ENCODE measurements around the gene NCOA3. TPM values are rescaled to one million over a fixed set of nuclear protein-coding genes. Genes with fewer than 3 reads are reported as not detected.

NCOA3 gene
- total RNA-seq, 1 donor from 2014 or later: 21.6 TPM

DNA sequence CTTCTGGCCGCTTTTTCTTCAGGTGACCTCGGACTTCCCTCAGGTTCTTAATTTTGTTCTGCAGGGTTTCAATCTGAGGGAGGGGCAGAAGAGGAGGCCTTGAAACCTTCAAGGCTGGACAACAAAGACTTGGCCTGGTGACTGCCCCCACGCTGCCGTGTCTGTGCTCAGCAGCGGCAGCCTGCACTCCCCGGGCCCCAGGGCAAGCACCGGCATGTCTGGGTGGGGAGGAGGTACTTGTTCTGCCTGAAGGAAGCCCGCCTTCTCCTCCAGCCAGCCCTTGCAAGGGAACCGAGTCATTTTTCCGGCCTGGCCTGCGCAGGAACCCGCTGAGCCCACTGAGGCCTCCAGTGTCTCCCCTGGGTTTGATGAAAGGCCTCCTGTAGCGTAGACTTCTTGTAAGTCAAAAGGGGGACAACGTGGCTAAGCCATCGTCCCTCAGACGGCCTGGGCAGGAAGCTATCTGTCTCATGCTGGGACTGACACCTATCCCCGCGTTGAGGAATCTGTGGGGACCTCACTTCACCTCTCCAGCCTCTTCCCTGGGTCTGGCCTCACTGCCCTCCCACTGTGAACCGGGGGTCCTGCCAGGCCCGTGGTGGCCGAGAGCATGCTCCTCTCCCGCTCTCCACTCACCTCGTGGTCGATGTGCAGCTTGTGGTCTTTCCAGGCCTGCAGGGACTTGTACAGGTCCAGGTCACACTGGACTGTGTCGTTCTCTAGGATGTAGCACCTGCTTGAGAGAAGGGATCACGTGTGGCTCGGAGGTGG lies 163.7 kb downstream of the NCOA3 start:
- ATAC-seq: no peak
- peak; percentile 35 for DNase-seq (ENCODE audit: missing footprints)
- intact Hi-C loops (cut with DNase I): no loop called here

DNA sequence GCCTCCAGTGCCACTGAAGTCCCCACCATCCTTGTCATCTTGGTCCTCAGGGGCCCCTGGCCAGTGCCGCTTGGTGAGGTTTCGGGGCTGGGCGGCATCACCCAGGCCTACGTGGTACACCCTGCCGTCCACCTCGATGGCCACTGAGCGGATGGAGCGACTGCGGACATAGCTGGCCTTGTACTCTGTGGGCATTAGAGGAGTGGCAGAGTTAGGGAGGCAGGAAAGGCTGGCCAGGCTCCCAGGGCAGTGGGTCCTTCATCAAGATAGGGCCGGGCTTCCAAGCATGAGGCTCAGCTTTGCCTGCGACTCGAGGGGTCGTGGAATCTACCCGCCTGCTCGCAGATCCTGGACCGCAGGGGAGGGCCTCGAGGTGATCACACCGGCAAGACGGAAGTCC lies 164.6 kb downstream of the NCOA3 start:
- intact Hi-C loops (cut with DNase I): no loop called here
- ATAC-seq: no peak
- DNase-seq (ENCODE audit: missing footprints): no peak

DNA sequence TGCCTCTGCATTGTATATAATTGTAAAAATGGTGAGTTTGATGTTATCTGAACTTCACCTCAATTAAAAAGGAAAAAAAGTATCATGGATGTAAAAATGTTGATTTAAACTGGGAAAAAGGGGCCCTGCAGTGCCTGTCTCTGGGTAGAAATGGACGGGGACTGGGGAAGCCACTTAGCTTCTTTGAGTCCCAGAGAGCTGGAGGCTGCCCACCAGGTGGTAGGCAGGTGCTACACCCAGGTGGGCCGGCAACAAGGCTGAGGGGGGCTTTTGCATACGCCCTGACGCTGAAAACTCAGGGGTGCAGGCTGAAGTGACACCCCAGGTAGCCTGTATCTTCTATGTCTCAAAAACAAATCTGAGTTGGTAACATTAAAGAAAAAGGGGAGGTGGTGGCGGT lies 165.4 kb downstream of the NCOA3 start:
- intact Hi-C loops (cut with DNase I): no loop called here
- no peak for DNase-seq (ENCODE audit: missing footprints)
- no peak for ATAC-seq

DNA sequence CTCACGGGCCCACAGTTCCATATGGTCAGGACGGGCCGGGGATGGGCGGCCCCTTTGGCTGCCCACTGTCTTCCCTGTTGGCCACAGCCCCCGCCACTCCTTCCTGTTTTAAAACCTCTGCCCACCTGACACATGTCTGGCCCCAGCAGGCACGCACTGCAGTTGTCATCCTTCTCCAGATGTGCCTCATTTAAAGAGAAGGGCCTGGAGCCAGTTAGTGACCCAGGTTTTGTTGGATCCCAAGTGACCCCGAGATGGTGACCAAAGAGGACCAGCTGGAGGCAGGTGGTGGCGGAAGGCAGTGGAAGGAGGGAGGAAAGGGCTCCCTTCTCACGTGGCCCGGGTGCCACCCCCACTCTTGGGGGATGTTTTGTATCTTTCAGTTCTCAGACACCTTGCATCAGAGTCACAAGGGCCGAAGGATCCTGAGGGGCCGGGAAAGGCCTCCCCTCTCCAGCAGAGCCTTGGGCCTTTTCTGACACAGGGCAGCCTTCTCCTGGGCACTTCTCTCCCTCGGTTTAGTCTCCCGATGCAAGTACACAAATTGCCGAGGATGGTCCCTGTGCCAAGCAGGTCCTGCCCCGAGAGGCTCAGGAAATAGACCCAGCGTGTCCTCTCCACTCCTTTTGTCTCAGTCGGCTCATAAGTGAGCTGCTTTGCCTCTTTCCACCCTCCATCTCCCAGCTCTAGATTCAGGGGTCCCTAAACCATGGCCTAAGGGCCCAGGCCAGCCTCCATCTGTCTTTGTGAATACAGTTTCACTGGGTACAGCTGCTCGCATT lies 166.0 kb downstream of the NCOA3 start:
- DNase-seq (ENCODE audit: missing footprints) (no peak), ATAC-seq (no peak)
- intact Hi-C loops (cut with DNase I): no loop called here

DNA sequence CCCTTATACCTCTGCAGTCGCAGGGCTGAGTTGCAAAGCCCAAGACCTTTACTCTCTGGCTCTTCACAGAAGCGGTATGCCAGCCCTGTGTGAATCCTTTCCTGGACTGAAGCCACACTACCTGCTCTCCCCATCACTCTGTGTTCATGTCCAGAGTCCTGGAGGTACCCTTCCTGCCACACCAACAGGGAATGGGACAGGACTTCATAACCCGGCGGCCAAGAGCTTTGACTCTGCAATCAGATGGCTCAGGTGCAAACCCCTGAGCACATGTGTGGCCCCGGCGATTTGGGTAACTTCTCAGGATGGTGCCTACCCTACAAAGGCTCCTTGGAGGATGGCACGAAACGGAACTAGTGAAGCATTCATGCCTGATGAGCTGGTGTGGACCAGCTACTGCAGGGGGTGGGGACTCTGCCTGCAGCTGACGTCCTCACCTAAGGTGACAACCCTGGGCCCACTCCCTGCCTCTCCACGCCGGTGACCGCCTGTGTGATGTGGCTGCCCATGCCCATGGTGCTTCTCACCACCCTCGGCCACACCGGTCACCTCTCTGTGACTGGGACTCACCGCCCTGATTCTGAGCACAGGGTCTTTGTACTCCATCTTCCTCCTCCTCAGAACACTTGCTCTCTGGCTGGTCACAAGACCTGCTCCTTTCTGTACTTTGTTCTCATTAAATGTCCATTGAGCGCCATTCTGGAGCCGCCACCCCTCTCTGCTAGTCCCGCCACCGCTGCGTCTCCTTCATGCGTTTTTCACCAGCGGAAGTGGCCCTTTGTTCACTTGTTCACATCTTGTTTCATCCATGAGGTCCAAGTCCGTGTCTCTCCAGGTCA lies 166.8 kb downstream of the NCOA3 start:
- intact Hi-C loops (cut with DNase I): no loop called here
- ATAC-seq: no peak

DNA sequence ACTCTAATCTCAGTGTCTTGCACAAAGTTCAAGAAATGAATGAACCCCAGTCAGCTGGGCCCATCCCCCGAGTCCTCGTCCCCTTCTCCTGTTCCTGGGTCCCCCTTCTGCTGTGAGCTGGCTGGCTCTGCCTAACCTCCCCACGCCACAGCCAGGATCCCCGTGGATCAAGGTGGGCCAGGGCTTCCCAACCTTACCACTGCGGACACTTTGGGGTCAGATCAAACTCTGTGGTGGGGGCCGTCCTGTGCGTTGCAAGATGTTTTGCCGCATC lies 167.4 kb downstream of the NCOA3 start:
- ATAC-seq (no peak), DNase-seq (ENCODE audit: missing footprints) (no peak)
- intact Hi-C loops (cut with DNase I): no loop called here

More for the DNA sequence above, 166.8 kb downstream of the NCOA3 start:
- DNase-seq (ENCODE audit: missing footprints): no peak

DNA sequence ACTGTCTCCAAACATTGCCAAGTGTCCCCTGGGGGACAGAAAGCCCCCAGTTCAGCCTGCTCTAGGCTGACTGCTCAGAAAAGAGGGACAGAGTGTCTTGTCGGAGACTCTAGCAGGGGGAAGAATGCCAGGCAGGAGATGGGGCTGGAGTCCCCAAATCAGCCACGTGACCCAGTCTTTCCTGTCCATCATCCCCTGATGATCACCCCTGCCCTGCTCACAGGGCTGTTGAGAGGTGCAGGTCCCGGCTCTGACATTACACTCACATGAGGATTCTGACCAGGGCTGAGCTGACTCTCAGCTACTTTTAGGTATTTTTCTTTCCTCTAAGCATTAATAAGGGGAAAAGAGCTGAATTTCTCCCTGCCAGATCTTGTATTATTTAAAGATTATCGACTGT lies 167.8 kb downstream of the NCOA3 start:
- intact Hi-C loops (cut with DNase I): no loop called here
- ATAC-seq (no peak), DNase-seq (ENCODE audit: missing footprints) (no peak)

DNA sequence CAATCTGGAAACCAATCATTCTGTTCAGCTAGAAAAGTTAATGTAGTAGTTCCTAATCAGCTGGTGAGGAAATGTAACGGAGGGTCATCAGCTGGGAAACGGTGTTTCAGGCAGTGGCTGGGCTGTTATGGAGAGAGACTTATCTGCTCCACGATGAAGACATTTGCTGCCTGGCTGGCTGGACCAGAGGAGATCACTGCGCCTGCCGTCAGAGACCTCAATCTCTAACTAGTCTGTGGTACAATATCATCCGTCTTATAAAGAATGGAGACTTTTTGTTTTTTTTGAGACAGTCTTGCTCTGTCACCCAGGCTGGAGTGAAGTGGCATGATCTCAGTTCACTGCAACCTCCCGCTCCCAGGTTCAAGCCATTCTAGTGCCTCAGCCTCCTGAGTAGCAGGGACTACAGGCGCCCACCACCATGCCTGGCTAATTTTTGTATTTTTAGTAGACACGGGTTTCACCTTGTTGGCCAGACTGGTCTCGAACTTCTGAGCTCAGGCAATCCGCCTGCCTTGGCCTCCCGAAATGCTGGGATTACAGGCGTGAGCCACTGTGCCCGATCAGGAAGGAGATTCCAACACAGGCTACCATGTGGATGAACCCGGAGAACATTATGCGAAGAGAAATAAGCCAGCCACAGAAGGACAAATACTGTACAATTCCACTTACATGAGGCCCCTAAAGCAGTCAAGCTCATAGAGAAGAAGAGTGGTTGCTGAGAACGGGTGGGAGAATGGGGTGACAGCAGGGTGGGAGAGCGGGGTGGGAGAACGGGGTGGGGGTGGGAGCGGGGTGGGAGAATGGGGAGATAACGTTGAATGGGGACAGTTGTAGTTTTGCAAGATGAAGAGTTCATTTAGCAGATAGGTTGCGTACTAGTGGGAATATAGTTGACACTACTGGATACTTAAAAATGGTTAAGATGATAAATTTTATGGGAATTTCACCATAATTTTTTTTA lies 168.5 kb downstream of the NCOA3 start:
- DNase-seq (ENCODE audit: missing footprints): no peak
- no peak for ATAC-seq
- intact Hi-C loops (cut with DNase I): no loop called here

DNA sequence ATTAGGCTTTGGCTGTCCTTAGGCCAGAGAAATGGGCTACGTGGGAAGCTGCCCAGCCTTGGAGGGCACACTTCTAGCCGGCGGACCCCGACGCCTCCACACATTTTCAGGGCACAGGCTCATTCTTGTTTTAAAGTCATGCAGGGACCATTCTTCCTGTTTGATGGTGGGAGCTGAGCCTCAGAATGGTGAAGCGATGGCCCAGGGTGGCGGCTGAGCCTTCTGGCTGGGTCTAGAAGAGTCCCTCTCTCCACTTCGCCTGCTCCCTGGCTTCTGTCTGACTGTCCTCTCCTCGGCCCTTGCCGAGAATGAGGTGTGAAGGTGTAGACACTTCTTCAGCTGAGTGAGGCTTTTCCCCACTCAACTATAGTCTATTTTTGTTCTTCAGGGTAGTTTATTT lies 169.2 kb downstream of the NCOA3 start:
- no peak for ATAC-seq
- intact Hi-C loops (cut with DNase I): no loop called here
- DNase-seq (ENCODE audit: missing footprints): no peak

DNA sequence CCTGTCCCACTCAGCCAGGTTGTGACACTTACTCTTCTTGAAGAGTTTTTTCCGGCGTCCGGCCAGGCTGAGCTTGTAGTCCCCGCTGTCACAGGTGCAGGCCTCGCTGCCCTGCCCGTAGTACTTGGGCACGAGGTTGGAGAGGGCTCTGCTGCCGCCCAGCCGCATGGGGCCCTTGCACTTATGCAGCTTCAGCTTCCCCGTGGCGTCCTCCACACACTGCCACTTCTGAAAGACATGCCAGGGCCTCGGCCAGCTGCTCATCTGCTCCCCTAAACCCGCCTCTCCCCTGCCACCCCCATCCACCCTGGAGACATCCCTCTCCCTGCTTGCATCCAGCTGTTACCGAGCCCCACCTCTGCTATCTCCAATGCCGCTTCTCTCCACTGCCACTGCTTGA lies 170.5 kb downstream of the NCOA3 start:
- DNase-seq (ENCODE audit: missing footprints) (no peak), ATAC-seq (no peak)
- intact Hi-C loops (cut with DNase I): no loop called here

DNA sequence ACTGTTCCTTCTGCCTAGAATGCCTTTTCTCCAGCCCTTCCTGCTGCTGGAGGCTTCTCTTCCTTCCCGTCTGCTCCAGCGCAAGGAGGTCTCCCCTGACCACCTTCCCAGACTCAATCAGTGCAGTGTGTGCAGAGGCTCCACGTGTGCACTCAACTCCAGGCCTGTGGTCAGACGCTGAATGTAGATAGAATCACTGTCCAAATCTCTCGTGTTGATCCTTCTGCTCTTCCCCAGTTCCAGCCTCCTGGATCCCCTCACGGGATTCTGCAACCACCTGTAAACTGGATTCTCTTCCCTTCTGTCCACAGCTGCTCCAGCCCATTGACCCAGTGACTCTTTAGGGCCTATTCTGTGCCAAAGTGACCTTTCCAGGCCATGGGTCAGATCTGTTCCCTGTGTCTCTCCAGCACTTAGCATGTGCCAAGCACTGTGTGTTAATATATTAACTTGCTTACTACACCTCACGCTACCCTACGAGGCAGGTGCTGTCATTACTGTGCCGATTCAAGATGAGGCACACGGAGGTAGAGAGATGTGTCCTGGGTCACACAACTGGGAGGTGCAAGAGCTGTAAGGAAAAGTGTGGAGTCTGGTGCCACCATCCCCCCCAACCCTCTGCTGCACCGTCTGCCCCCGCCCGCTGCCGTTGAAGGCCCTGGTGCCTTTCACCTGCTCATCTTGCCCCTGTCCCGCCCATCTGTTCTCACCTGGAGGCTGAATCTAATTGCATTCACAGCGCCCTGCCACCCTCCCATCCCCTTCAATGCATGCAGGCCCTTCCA lies 171.4 kb downstream of the NCOA3 start:
- intact Hi-C loops (cut with DNase I): no loop called here
- peak; percentile 35 for DNase-seq (ENCODE audit: missing footprints)
- ATAC-seq: no peak

DNA sequence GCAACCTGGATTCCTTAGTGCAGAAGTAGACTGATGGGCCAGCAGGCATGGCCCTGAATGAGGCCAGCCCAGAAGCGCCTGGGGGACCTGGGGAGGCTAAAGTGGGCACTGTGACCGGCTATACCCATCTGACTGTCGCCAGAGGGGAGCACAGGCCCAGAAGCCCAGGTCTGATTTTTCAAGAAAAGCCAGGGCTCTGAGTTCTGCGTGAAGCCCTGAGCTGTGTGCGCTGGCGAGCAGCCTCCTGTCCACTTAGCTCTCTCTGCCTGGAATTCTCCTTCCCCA lies 171.9 kb downstream of the NCOA3 start:
- ATAC-seq (no peak), DNase-seq (ENCODE audit: missing footprints) (no peak)
- intact Hi-C loops (cut with DNase I): no loop called here

DNA sequence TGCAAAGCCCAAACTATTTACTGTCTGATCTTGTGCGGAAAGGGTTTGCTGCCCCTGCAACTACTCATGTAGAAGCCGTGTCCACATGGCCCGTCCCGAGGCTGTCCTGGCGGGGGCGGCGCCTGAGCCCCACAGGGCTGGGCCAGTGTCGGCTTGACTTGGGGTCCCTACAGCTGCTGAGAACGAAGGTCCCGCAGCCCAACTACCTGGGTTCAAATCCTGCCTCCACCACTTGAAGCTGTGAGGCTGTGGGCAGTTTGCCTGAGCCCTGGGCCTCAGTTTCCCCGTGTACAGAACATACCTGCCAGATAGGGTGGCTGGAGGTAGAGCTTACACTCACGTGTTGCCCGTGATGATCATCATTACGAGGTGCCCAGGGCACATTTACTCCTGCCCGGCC lies 172.5 kb downstream of the NCOA3 start:
- ATAC-seq (no peak), DNase-seq (ENCODE audit: missing footprints) (no peak)
- intact Hi-C loops (cut with DNase I): no loop called here

DNA sequence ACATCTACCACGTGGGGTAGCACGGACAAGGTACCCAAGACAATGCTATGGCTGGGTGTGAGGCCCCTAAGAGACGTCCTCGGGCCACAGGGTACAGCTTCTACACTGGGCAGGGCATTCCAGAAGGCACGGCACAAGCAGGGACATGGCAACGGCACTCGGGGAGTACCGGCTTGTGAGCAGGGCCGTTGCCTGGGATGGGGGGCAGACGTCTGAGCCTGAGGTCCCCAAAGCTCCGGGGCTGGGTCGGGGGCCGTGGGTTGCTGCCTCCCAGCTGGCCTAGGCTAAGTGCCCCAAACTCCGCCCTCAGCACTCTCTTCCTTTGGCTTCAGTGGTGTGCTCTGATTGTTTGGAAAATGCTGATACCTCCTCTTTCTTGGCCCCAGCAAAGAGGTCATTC lies 173.0 kb downstream of the NCOA3 start:
- no peak for ATAC-seq
- DNase-seq (ENCODE audit: missing footprints): peak; percentile 31
- intact Hi-C loops (cut with DNase I): no loop called here

DNA sequence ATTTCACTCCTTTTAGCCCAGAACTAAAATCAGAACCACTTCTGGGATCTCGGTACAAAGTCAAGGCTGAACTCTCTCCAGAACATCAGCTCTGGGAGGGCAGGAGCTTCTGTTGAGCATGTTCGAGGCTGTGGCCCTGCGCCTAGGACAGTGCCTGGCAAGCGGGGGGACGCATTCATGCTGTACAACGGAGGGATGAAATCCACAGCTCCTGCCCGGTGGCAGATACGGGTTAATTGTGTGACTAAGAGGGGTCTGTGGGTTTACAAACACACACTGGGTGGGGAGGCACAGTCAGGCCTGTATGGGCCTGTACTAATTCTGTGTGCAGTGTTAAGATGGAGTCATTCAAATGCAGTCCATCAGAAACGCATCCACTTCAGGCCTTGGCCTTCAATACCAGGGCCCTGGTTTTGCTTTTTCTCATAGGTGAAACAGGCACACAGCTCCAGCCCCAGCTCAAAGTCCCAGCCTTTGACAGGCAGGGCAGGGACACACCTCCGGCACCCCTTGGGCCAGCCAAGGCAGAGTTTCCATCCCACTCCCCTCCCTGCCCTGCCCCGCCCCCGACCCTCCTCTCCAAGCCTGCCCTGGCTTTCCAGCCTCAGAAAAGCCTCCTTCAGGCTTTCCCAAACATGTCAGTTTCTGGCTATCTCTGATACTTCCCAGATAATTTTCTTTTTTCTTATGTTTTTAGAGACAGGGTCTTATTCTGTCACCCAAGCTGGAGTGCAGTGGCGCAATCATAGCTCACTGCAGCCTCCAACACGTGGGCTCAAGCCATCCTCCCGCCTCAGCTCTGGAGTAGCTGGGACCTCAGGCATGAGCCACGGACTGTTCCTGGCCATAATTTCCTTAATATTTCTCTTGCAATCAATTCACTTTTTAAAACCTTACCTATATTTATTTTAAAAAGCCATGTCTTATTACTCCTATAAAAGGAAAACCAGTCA lies 173.8 kb downstream of the NCOA3 start:
- intact Hi-C loops (cut with DNase I): no loop called here
- no peak for ATAC-seq

DNA sequence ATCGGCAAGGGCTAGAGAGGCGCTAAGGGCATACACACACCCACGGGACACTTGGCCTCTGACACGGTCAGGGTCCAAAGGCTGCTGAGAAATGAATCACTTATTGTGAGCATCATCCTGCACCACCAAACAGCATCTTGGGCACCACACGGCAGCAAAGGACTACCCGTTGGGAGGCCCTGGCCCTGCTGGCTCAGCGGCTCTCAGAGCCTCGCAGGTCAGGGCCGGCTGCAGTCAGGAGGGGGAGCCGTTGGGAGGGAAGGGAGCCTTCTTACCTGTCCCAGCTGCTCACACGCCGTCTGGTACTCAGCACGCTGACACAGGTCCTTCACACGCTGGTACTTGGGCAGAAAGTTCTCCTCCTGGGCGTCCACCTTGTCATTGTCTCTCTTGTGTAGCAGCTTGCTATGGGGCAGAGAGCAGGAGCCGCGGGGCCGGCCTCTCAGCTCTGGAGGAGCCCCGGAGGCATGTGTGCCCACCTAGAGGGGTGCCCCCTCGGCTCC lies 174.6 kb downstream of the NCOA3 start:
- no peak for ATAC-seq
- DNase-seq (ENCODE audit: missing footprints): no peak
- intact Hi-C loops (cut with DNase I): no loop called here

More for the DNA sequence above, 173.8 kb downstream of the NCOA3 start:
- no peak for DNase-seq (ENCODE audit: missing footprints)

Data from Right ventricle myocardium inferior (tissue), 1 donor.